H1 (cell line): ENCODE data around the gene AQP2. TPM values are rescaled to one million over a fixed set of nuclear protein-coding genes. Genes with fewer than 3 reads are reported as not detected.

ENCODE experiments used
- CTCF ChIA-PET: fragments of 300-600 bp; sonication (Branson Sonifier 250); formaldehyde crosslinking; loops from one replicate; lab custom pipeline; 2021; ENCODE audit not compliant: partially characterized antibody; lab: Charles Lee
- POLR2A ChIA-PET: fragments of 300-600 bp; sonication (Branson Sonifier 250); formaldehyde crosslinking; loops from one replicate; lab custom pipeline; 2021; ENCODE audit warnings: inconsistent platforms; ENCODE audit not compliant: partially characterized antibody; lab: Charles Lee
- DNase-seq, 2 experiments: peaks; one replicate each; pipeline versions ENCODE4 v3.0.0 to v3.0.0-alpha.2; 2010 to 2022; ENCODE audit warnings: low spot score in 2 of 2, low read depth in 1 of 2, mixed read lengths in 1 of 2
- FAIRE-seq: peaks from 2 replicates; lab custom pipeline; 2011; peaks lifted over from hg19 to GRCh38; lab: Jason Lieb, UNC
- H2AFZ ChIP-seq: 2 replicates; pipeline ENCODE4 v1.8.1; 2012; ENCODE audit warnings: low read length, inconsistent platforms
- H2AK5ac ChIP-seq: 2 replicates; pipeline ENCODE4 v1.6.1; 2013; ENCODE audit warnings: low read depth, low read length
- H2BK120ac ChIP-seq: replicated peaks from 2 replicates; pipeline ENCODE3; 2013; ENCODE audit warnings: low read depth, low read length, inconsistent platforms
- H2BK12ac ChIP-seq: 2 replicates; pipeline ENCODE4 v1.6.1; 2013; ENCODE audit warnings: low read depth, low read length
- H2BK15ac ChIP-seq: 2 replicates; pipeline ENCODE4 v1.6.1; 2013; ENCODE audit warnings: low read length
- H2BK20ac ChIP-seq: 2 replicates; pipeline ENCODE4 v1.6.1; 2013; ENCODE audit warnings: low read length
- H2BK5ac ChIP-seq: 2 replicates; pipeline ENCODE4 v1.6.1; 2013; ENCODE audit warnings: low read depth, low read length
- H3K14ac ChIP-seq: 2 replicates; pipeline ENCODE4 v1.6.1; 2013; ENCODE audit warnings: inconsistent platforms; ENCODE audit not compliant: insufficient read length
- H3K18ac ChIP-seq: 2 replicates; pipeline ENCODE4 v1.6.1; 2013; ENCODE audit warnings: low read length; ENCODE audit errors: extremely low read depth
- H3K23ac ChIP-seq: 2 replicates; pipeline ENCODE4 v1.6.1; 2013; ENCODE audit warnings: inconsistent platforms; ENCODE audit not compliant: insufficient read length
- H3K23me2 ChIP-seq: 2 replicates; pipeline ENCODE4 v1.6.1; 2013; ENCODE audit warnings: low read depth, low read length
- H3K27ac ChIP-seq: 2 replicates; pipeline ENCODE4 v1.6.1; 2011; ENCODE audit warnings: low read depth, low read length, inconsistent platforms
- H3K27me3 ChIP-seq, 4 experiments: replicated peaks in 1 of 4; 1 replicate in 1 of 4; 2 replicates in 3 of 4; pipeline versions ENCODE4 v1.6.1 to v1.8.1; 2011 to 2013; ENCODE audit warnings: low read length in 3 of 4, mild to moderate bottlenecking in 3 of 4, inconsistent platforms in 2 of 4, mixed read lengths in 2 of 4, moderate library complexity in 1 of 4; ENCODE audit not compliant: control insufficient read depth in 3 of 4, insufficient read depth in 3 of 4; ENCODE audit errors: extremely low read depth in 1 of 4
- H3K36me3 ChIP-seq, 4 experiments: 2 replicates each; pipeline versions ENCODE4 v1.6.1 to v1.8.1; 2011 to 2013; ENCODE audit warnings: mild to moderate bottlenecking in 4 of 4, low read length in 3 of 4, moderate library complexity in 2 of 4, control low read depth in 1 of 4, inconsistent platforms in 1 of 4; ENCODE audit not compliant: insufficient read depth in 4 of 4, control insufficient read depth in 2 of 4
- H3K4ac ChIP-seq: replicated peaks from 2 replicates; pipeline ENCODE3; 2013; ENCODE audit warnings: low read length, low read depth, mixed read lengths, inconsistent platforms; ENCODE audit not compliant: insufficient read length
- H3K4me1 ChIP-seq, 4 experiments: replicated peaks in 1 of 4; 1 replicate in 1 of 4; 2 replicates in 3 of 4; pipeline versions ENCODE4 v1.6.1 to v1.8.1; 2011 to 2013; ENCODE audit warnings: low read length in 3 of 4, inconsistent platforms in 2 of 4, mixed read lengths in 1 of 4; ENCODE audit not compliant: insufficient read depth in 4 of 4, control insufficient read depth in 3 of 4
- H3K4me2 ChIP-seq, 2 experiments: 2 replicates each; pipeline versions ENCODE4 v1.6.1 to v1.8.1; 2011 to 2013; ENCODE audit warnings: low read depth in 2 of 2, low read length in 2 of 2, control low read depth in 1 of 2, inconsistent platforms in 1 of 2, mild to moderate bottlenecking in 1 of 2; ENCODE audit not compliant: insufficient read depth in 1 of 2
- H3K4me3 ChIP-seq, 4 experiments: fragments of 200-600, 300-600 bp in 1 of 4; sonication (generic), shearing (Covaris generic), sonication (Bioruptor Twin) in 1 of 4; 2 replicates each; pipeline versions ENCODE4 v1.5.1 to v1.8.1; 2011 to 2016; ENCODE audit warnings: low read length in 4 of 4, low read depth in 3 of 4, control low read depth in 2 of 4, inconsistent platforms in 2 of 4, mild to moderate bottlenecking in 2 of 4, mixed read lengths in 1 of 4, moderate library complexity in 1 of 4; ENCODE audit not compliant: insufficient read depth in 2 of 4; ENCODE audit errors: extremely low read depth in 1 of 4
- H3K56ac ChIP-seq: replicated peaks from 2 replicates; pipeline ENCODE3; 2013; ENCODE audit warnings: low read depth, mild to moderate bottlenecking, mixed read lengths, low read length, inconsistent platforms; ENCODE audit not compliant: insufficient read length
- H3K79me1 ChIP-seq: 2 replicates; pipeline ENCODE4 v1.6.1; 2013; ENCODE audit warnings: low read depth, low read length, control low read depth
- H3K79me2 ChIP-seq, 2 experiments: 2 replicates each; pipeline versions ENCODE4 v1.6.1 to v1.8.1; 2012 to 2013; ENCODE audit warnings: low read length in 2 of 2, mild to moderate bottlenecking in 2 of 2, inconsistent platforms in 1 of 2; ENCODE audit not compliant: insufficient read depth in 2 of 2, control insufficient read depth in 1 of 2
- H3K9ac ChIP-seq, 4 experiments: replicated peaks in 1 of 4; 1 replicate in 1 of 4; 2 replicates in 3 of 4; pipeline versions ENCODE4 v1.6.1 to v1.8.1; 2011 to 2013; ENCODE audit warnings: low read depth in 3 of 4, low read length in 3 of 4, control low read depth in 2 of 4, mild to moderate bottlenecking in 2 of 4, moderate library complexity in 2 of 4, inconsistent platforms in 1 of 4; ENCODE audit errors: extremely low read depth in 1 of 4
- H3K9me3 ChIP-seq, 2 experiments: 2 replicates each; pipeline versions ENCODE4 v1.6.1 to v1.8.1; 2012 to 2013; ENCODE audit warnings: mild to moderate bottlenecking in 2 of 2, moderate library complexity in 2 of 2, control low read depth in 1 of 2, inconsistent platforms in 1 of 2, low read depth in 1 of 2, low read length in 1 of 2, mixed read lengths in 1 of 2; ENCODE audit not compliant: insufficient read depth in 2 of 2
- H4K20me1 ChIP-seq, 2 experiments: replicated peaks in 1 of 2; 2 replicates each; pipeline versions ENCODE3 to v1.8.1; 2011 to 2013; ENCODE audit warnings: inconsistent platforms in 2 of 2, low read length in 2 of 2, mild to moderate bottlenecking in 1 of 2; ENCODE audit not compliant: insufficient read depth in 2 of 2, control insufficient read depth in 1 of 2
- H4K5ac ChIP-seq: 2 replicates; pipeline ENCODE4 v1.6.1; 2013; ENCODE audit warnings: low read length, low read depth, mixed read lengths, inconsistent platforms; ENCODE audit not compliant: insufficient read length
- H4K8ac ChIP-seq: 2 replicates; pipeline ENCODE4 v1.8.0; 2013; ENCODE audit warnings: mild to moderate bottlenecking, moderate library complexity, low read length, inconsistent platforms; ENCODE audit not compliant: insufficient read depth; ENCODE audit errors: extremely low read depth
- H4K91ac ChIP-seq: replicated peaks from 2 replicates; pipeline ENCODE3; 2013; ENCODE audit warnings: low read length, mixed read lengths, inconsistent platforms; ENCODE audit not compliant: insufficient read length
- EGR1 ChIP-seq: IDR thresholded peaks from 2 replicates; pipeline ENCODE4 v1.6.1; 2011; ENCODE audit warnings: low read depth, low read length, borderline replicate concordance
- EP300 ChIP-seq, 2 experiments: IDR thresholded peaks; 1 replicate in 1 of 2; 2 replicates in 1 of 2; pipeline ENCODE4 v1.6.1; 2011 to 2012; ENCODE audit warnings: low read depth in 2 of 2, low read length in 2 of 2, mild to moderate bottlenecking in 2 of 2, borderline replicate concordance in 1 of 2, inconsistent platforms in 1 of 2, moderate library complexity in 1 of 2
- FOSL1 ChIP-seq: IDR thresholded peaks from 2 replicates; pipeline ENCODE4 v1.6.1; 2011; ENCODE audit warnings: mild to moderate bottlenecking, low read depth, low read length, moderate library complexity; ENCODE audit not compliant: insufficient read depth
- GTF2F1 ChIP-seq: IDR thresholded peaks from 2 replicates; pipeline ENCODE4 v1.6.1; 2012; ENCODE audit warnings: low read depth, low read length, improper control_type of control experiment, borderline replicate concordance
- JUND ChIP-seq: IDR thresholded peaks from 2 replicates; pipeline ENCODE4 v1.6.1; 2011; ENCODE audit warnings: mild to moderate bottlenecking, improper control_type of control experiment, low read length
- NRF1 ChIP-seq: IDR thresholded peaks from 2 replicates; pipeline ENCODE4 v1.6.1; 2011; ENCODE audit warnings: mild to moderate bottlenecking, low read depth, low read length, improper control_type of control experiment
- RAD21 ChIP-seq, 2 experiments: IDR thresholded peaks in 1 of 2; conservative IDR thresholded peaks in 1 of 2; 2 replicates each; pipeline ENCODE4 v1.6.1; 2011; ENCODE audit warnings: low read depth in 2 of 2, low read length in 2 of 2, improper control_type of control experiment in 1 of 2, inconsistent platforms in 1 of 2, mild to moderate bottlenecking in 1 of 2, moderate library complexity in 1 of 2
- SP1 ChIP-seq: IDR thresholded peaks from 2 replicates; pipeline ENCODE4 v1.6.1; 2011; ENCODE audit warnings: low read depth, low read length
- TAF7 ChIP-seq: optimal IDR thresholded peaks from 2 replicates; pipeline ENCODE3; 2011; ENCODE audit warnings: low read depth, mild to moderate bottlenecking, inconsistent platforms, low read length, moderate library complexity, borderline replicate concordance
- TBP ChIP-seq: IDR thresholded peaks from 2 replicates; pipeline ENCODE4 v1.6.1; 2011; ENCODE audit warnings: low read depth, low read length, improper control_type of control experiment
- TCF12 ChIP-seq: IDR thresholded peaks from 2 replicates; pipeline ENCODE4 v1.6.1; 2011; ENCODE audit warnings: low read depth, mild to moderate bottlenecking, low read length
- ZNF274 ChIP-seq: IDR thresholded peaks from 2 replicates; pipeline ENCODE4 v1.7.0; 2012; ENCODE audit warnings: low read length, borderline replicate concordance; ENCODE audit errors: extremely low read depth
- WGBS, 2 experiments: shearing (Covaris generic) in 1 of 2; methylation state at CpG; one replicate each; pipeline versions ENCODE4 v1.1.6 to v1.1.7; 2013 to 2015; ENCODE audit warnings: low lambda C conversion rate in 2 of 2, mixed read lengths in 2 of 2, inconsistent platforms in 1 of 2, low coverage in 1 of 2, missing lambda C conversion rate in 1 of 2; ENCODE audit not compliant: insufficient replicate concordance in 2 of 2, insufficient coverage in 1 of 2, insufficient read length in 1 of 2; ENCODE audit errors: extremely low coverage in 1 of 2, missing lambda C conversion rate in 1 of 2; 5-methylcytosine and 5-hydroxymethylcytosine counted together
- polyA plus RNA-seq, 7 experiments: library from polyadenylated mRNA; depleted of rRNA in 3 of 7; stranded (reverse) in 5 of 7; unstranded in 2 of 7; fragments of >200 nt in 5 of 7; fragments of 200-250 nt in 2 of 7; gene quantifications; 1 replicate in 5 of 7; 2 replicates in 1 of 7; 4 replicates in 1 of 7; pipeline versions ENCODE4 v1.2.1 to v1.2.3, GENCODE V29; 2011 to 2013; ENCODE audit warnings: missing spikeins in 2 of 7, mixed read lengths in 2 of 7
- total RNA-seq: library from RNA; stranded (reverse); fragmentation: NEBNext Ultra II Directional; extraction: Animal tissue kit (Norgen Biotek cat#: 25700); gene quantifications from 2 replicates; pipeline ENCODE4 v1.2.1, GENCODE V29; 2021

Gene AQP2
- total and polyA plus RNA-seq, 2 of the 8 experiments (the other 6 are each of a cell fraction or from before 2014, with no cell fraction given): not detected

- Histone ChIP-seq H2AK5ac (no peak overlapping the region), H3K79me2 (no peaks in the 10 kb centered on the region), H4K8ac (no peak overlapping the region), H4K91ac (no peak overlapping the region), H3K14ac (no peak overlapping the region), H3K27me3 (no peaks in the 10 kb centered on the region), H3K56ac (no peak overlapping the region), H2BK12ac (no peak overlapping the region), H2BK5ac (no peak overlapping the region)
- POLR2A ChIA-PET: interaction anchor here (2.0 kb wide), 1 partner anchor 25 kb away, joined by 4 read pairs; no protein-coding TSS in a partner anchor
- TF ChIP-seq EGR1 (no peak), SP1 (no peak), ZNF274 (no peak), EP300 (IDR thresholded peaks at IDR 0.05; ENCODE audit: borderline replicate concordance in 1 of 2, low read depth in 2 of 2, low read length in 2 of 2) (no peak), GTF2F1 (no peak), JUND (no peak), TAF7 (no peak), RAD21 (IDR thresholded peaks at IDR 0.05 in 1 of 2, conservative IDR thresholded peaks at IDR 0.05 in 1 of 2; ENCODE audit: low read depth in 2 of 2, low read length in 2 of 2) (no peak), FOSL1 (no peak), TBP (no peak), NRF1 (no peak), TCF12 (no peak)
- TF ChIP-seq, all 59 proteins: peak for 0
- Histone ChIP-seq H2BK20ac (no peak overlapping the region), H2BK120ac (no peak overlapping the region), H3K36me3 (no peaks in the 10 kb centered on the region), H3K9ac (no peak overlapping the region), H3K4me1 (no peaks in the 10 kb centered on the region; a peak in 1 of 7 replicates), H3K4ac (no peak overlapping the region), H3K27ac (no peak overlapping the region), H4K20me1 (peaks cover 0 to 2% of the 10 kb centered on the region in 2 experiments), H3K23ac (no peak overlapping the region), H3K9me3 (no peaks in the 10 kb centered on the region), H3K79me1 (0 out of 2 replicates have a peak, but pooled peaks cover 2% of the 10 kb centered on the region), H3K4me3 (no peak overlapping the region), H3K4me2 (no peak overlapping the region), H3K18ac (no peak overlapping the region), H2AFZ (no peak overlapping the region), H3K23me2 (0 out of 2 replicates have a peak, but pooled peaks cover 2% of the 10 kb centered on the region), H2BK15ac (no peak overlapping the region), H4K5ac (no peak overlapping the region)
- CTCF ChIA-PET: interaction anchor here (0.5 to 1.2 kb wide), 3 partner anchors 18 to 46 kb away, joined by 3 read pairs; no protein-coding TSS in a partner anchor
- DNase-seq (no peak), FAIRE-seq (no peak)
- 80% methylated on average over 3 of the region's 3 CpGs; no CpG with 5 or more reads in 1 of the 2 experiments for WGBS, 2 experiments
Observed at GRCh38 chr12:49920915-49921286, 29.6 kb upstream of the AQP2 start.
